AG09319 (cell line): ENCODE data around the gene LOXL4.

Experiments used
- DNase-seq: peaks from one replicate; pipeline ENCODE4 v3.0.0-alpha.2; 2010; ENCODE audit warnings: low read depth; ENCODE audit errors: extremely low read depth
- CTCF ChIP-seq: IDR thresholded peaks from 2 replicates; pipeline ENCODE4 v1.5.1; 2011; ENCODE audit warnings: low read depth, mild to moderate bottlenecking, inconsistent platforms, low read length, moderate library complexity

LOXL4 gene

DNA sequence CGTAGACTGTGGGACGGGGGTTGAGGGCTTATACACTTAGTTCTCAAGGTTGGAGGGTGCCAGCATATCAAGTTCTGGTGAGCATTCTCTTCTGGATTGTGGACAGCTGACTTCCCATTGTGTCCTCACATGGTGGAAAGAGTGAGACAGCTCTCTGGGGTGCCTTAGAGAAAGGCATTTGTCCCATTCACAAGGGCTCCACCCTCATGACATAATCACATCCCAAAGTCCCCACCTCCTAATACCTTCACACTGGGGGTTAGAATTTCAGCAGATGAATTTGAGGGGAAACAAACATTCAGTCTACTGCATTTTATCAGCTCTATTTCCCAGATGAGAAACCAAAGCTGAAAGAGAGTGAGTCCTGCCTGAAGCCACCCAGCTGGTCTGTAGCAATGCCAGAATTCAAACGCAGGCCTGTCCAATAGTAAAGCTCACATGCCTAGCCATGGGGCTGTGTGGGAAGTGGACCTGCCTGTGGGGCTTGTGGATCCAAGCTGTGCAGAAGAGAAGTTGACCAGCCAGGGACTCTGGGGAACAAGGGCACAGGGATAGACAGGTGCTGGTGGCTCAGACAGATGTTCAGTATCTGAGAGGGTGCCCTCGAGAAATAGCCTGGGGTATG is 34.9 kb upstream of the LOXL4 start:
- DNase-seq, result no peak
- no peak for TF ChIP-seq CTCF

DNA sequence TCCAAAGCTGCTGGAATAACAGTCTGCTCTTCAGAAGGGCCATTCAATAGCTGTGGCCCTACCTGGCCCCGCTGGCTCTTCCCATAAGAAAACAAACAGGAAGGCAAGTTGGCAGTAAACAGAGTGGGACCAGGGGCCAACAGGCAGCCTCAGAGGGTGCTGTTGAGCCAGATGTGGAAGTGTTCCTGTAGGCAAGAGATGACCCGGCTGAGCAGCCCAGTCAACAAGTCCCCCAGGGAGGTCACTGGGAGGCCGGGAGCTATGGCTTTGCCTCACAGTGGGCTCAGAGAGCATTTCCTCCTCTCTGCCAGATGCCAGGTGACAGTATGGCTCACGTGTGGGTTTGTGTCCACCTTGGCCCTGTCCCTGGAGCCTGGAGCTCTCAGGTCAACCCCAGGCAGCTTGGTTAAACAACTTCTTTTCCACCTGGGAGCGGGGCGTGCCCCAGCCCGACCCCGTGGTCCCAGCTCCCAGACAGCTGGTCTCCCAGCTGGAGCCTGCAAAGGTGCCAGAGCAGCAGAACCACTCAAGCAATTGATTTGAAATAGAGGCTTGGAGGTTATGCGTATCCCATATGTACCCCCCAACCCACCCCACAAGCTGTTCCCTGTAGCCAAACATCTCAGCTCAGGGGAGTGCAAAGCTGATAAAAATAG is 33.8 kb upstream of the LOXL4 start:
- TF ChIP-seq CTCF, result no peak
- DNase-seq, result no peak

GRCh38 chr10:98300526-98301229 is 32.7 kb upstream of the LOXL4 start:
- no peak for TF ChIP-seq CTCF
- no peak for DNase-seq

GRCh38 chr10:98299341-98299740 is 31.3 kb upstream of the LOXL4 start:
- no peak for TF ChIP-seq CTCF
- DNase-seq, result no peak

DNA sequence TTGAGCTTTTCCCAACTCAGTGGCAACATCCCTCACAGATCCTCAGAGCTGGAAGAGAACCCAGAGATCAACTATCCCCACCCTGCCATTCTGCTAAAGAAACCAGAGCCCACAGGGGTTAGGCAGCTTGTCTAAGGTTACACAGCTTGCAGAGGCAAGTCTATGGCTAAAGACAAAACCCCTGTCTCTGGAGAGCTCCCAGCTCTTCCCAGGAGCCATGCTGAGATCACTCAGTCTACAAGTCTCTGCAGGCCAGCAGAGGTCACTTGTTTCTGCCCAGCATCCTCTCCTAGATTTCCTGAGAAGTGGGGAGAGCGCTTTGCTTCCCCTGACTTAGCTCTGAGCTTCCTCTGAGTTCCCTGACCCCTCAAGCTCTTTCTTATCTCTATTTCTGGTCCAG is 28.5 kb upstream of the LOXL4 start:
- TF ChIP-seq CTCF, result no peak
- DNase-seq, result no peak

DNA sequence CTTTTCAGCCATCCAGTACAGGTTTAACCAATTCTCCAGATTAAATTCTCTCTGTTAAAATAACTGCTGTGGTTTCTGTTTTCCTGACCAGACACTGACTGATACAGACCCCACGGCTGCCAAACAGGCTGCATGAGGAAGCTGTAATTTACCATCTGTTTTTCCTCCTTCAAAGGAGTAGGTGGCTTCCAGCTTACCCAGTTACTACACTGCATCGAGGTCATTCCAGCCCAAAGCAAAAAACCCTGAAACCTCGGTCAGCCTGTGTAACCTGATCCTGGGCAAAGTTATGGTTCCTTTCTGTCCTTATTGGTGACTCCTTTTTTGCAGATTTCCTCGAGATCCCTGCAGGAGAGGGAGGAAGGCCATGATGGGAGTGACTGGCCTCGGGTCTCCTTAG is 27.9 kb upstream of the LOXL4 start:
- no peak for TF ChIP-seq CTCF
- no peak for DNase-seq

GRCh38 chr10:98295401-98295811 is 27.4 kb upstream of the LOXL4 start:
- DNase-seq, result no peak

More at GRCh38 chr10:98295401-98295811, 27.4 kb upstream of the LOXL4 start:
- no peak for TF ChIP-seq CTCF
